HL-60 (cell line): ENCODE measurements around the gene GRAMD2B.

Source experiments
- CTCF ChIP-seq: IDR thresholded peaks from one replicate; pipeline ENCODE4 v1.5.1; 2011; ENCODE audit warnings: low read length, control low read depth, inconsistent platforms; ENCODE audit not compliant: insufficient read depth
- GABPA ChIP-seq: IDR thresholded peaks from 2 replicates; pipeline ENCODE4 v1.6.1; 2012; ENCODE audit warnings: low read depth
- POLR2AphosphoS5 ChIP-seq: IDR thresholded peaks from 2 replicates; pipeline ENCODE4 v1.6.1; 2012; ENCODE audit warnings: low read depth
- REST ChIP-seq: IDR thresholded peaks from 2 replicates; pipeline ENCODE4 v1.6.1; 2012; ENCODE audit warnings: low read depth; ENCODE audit not compliant: insufficient replicate concordance

GRCh38 chr5:126540631-126541030, 117.4 kb downstream of the GRAMD2B start:
- TF ChIP-seq CTCF = no peak
- no peak for TF ChIP-seq REST
- TF ChIP-seq POLR2AphosphoS5 = no peak
- TF ChIP-seq GABPA = no peak
